Right ventricle myocardium inferior (tissue), 1 donor: Measurements from ENCODE around the gene RABGAP1. TPM values are rescaled to one million over a fixed set of nuclear protein-coding genes. Genes with fewer than 3 reads are reported as not detected.

Experiments used
- ATAC-seq: fragments of 200-7000 bp; cut with Tn5 transposase; one replicate; pipeline ENCODE4 v1.9.1; 2020; ENCODE audit warnings: mild to moderate bottlenecking, moderate library complexity
- DNase-seq: peaks from one replicate; pipeline ENCODE4 v3.0.0; 2021; ENCODE audit errors: missing footprints
- intact Hi-C: fragments of 100-400 bp; cut with DNase I; formaldehyde crosslinking; loops from one replicate; pipeline ENCODE4 v1.11.0; 2022
- total RNA-seq: library from RNA; stranded (reverse); fragmentation: NEBNext Ultra II Directional; extraction: Animal tissue kit (Norgen Biotek cat#: 25700); gene quantifications from one replicate; pipeline ENCODE4 v1.2.1, GENCODE V29; 2021
- donor health status: DM: no; HTN: yes; CAD: no; lungs with severe emphysema.

RABGAP1 gene
- total RNA-seq, 1 donor from 2014 or later = 45.1 TPM

- no peak for ATAC-seq
- no peak for DNase-seq
- intact Hi-C loops = no loop called here
Observed at GRCh38 chr9:122939601-122940000, 1.2 kb upstream of the RABGAP1 start.

DNA sequence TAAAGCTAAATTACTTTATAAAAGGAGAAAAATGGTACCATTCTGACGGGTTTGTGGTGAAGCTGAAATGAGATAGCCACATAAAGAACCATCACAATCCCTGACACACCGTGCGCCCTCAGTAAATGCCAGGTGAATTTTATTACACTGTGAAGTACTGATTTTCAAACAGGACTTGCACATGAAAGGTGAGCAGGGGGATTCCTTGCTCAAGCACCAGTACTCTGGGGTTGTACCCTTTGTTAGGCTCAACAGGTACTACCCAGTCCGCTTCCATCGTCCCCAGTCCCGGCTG is 419 bp upstream of the RABGAP1 start:
- DNase-seq (no peak), ATAC-seq (no peak)
- intact Hi-C loops = loop anchor here (5.0 kb wide), 1 partner anchor 33 kb away; the partner anchor contains the start of gene RC3H2

- intact Hi-C loops = loop anchor here (5.0 kb wide), 1 partner anchor 34 kb away; the partner anchor contains the start of gene RC3H2
- DNase-seq (no peak), ATAC-seq (no peak)
Observed at GRCh38 chr9:122941582-122942234, 888 bp downstream of the RABGAP1 start.

- DNase-seq = no peak
- intact Hi-C loops = loop anchor here (5.0 kb wide), 1 partner anchor 38 kb away; the partner anchor contains the start of gene RC3H2
- no peak for ATAC-seq
Observed at GRCh38 chr9:122944960-122945888, 4.4 kb downstream of the RABGAP1 start.

GRCh38 chr9:122946461-122947005 is 5.7 kb downstream of the RABGAP1 start:
- intact Hi-C loops = no loop called here
- ATAC-seq = no peak

GRCh38 chr9:122948313-122948712 is 7.5 kb downstream of the RABGAP1 start:
- intact Hi-C loops = no loop called here
- DNase-seq (no peak), ATAC-seq (no peak)

More at GRCh38 chr9:122946461-122947005, 5.7 kb downstream of the RABGAP1 start:
- DNase-seq = no peak

DNA sequence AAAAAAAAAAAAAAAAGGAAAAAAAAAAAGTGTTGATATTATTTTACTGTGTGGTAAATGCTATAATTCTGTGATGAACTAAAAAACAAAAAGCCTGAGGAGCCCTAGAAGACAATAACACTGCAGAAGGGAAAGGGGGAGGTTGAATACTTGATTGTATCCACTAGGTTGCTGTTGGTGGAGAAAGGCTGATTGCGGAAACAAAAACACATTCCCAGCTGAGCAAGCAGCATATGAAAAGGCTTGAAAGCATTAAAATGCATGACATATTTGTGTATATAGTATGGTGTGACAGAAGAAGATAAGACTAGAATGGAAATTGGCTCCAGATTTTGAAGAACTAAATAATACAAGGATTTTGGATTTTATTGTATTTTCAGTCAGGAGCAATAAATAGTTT is 8.9 kb downstream of the RABGAP1 start:
- intact Hi-C loops = no loop called here
- no peak for DNase-seq

GRCh38 chr9:122950263-122950662 is 9.4 kb downstream of the RABGAP1 start:
- DNase-seq (no peak), ATAC-seq (no peak)
- intact Hi-C loops = no loop called here

More for the DNA sequence above, 8.9 kb downstream of the RABGAP1 start:
- ATAC-seq = no peak

GRCh38 chr9:122951056-122951455 is 10.2 kb downstream of the RABGAP1 start:
- intact Hi-C loops = no loop called here
- ATAC-seq = no peak

DNA sequence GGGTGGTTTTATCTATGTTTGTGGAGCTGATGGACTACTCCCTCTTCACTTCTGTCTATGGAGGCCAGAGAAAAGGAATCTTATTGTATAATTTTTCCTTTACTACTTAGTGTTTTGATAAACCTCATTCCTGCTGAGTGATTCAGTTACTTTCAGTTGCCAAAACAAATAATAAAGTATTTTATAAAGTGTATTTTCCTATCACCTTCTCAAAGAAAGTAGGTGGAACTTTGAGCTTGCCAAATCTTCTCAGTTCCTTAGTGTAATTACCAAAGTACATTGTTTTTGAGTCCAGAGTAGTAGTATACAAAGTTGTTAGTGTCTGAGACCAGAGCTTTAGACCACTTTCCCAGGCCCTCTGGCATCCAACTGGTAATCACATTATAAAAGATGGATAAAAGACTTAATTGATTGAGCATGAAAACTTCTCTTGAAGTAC is 13.5 kb downstream of the RABGAP1 start:
- intact Hi-C loops = no loop called here
- ATAC-seq (no peak), DNase-seq (no peak)

More at GRCh38 chr9:122951056-122951455, 10.2 kb downstream of the RABGAP1 start:
- no peak for DNase-seq

- intact Hi-C loops = no loop called here
- ATAC-seq = no peak
- no peak for DNase-seq
Observed at GRCh38 chr9:122955961-122956360, 15.1 kb downstream of the RABGAP1 start.

GRCh38 chr9:122961139-122961538 is 20.3 kb downstream of the RABGAP1 start:
- ATAC-seq (no peak), DNase-seq (no peak)
- intact Hi-C loops = no loop called here

GRCh38 chr9:122975196-122975595 is 34.4 kb downstream of the RABGAP1 start:
- no peak for ATAC-seq
- intact Hi-C loops = no loop called here

DNA sequence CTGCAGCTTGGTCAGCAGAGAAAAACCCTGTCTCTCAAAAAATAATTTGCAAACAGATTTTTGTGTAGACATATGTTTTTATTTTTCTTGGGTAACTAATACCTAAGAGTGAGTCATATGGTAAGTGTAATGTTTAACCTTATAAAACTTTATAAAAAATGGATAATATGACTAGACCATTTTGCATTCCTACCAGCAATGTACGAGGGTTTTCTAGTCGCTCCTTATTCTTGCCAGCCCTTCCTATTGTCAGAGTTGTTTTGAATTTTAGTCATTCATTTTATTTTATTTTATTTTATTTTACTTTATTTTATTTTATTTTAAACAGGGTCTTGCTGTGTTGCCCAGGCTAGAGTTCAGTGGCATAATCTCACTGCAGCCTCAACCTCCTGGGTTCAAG is 37.8 kb downstream of the RABGAP1 start:
- DNase-seq (no peak), ATAC-seq (no peak)
- intact Hi-C loops = no loop called here

More at GRCh38 chr9:122975196-122975595, 34.4 kb downstream of the RABGAP1 start:
- DNase-seq = no peak

DNA sequence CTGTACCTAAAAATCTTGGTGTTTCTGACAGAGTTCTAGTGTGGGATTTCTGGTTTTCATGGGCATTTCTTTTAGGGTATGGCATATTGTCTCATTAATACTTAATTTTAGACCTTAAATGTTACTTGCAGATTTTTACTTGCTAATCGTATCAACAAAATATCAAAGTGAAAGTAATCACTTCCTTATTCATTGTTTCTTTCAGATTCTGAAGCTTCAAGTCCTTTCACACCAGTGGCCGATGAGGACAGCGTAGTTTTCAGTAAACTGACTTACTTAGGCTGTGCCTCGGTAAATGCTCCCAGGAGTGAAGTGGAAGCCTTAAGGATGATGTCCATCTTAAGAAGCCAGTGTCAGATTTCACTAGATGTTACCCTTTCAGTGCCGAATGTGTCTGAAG is 45.2 kb downstream of the RABGAP1 start:
- DNase-seq = no peak
- ATAC-seq = no peak
- intact Hi-C loops = no loop called here

DNA sequence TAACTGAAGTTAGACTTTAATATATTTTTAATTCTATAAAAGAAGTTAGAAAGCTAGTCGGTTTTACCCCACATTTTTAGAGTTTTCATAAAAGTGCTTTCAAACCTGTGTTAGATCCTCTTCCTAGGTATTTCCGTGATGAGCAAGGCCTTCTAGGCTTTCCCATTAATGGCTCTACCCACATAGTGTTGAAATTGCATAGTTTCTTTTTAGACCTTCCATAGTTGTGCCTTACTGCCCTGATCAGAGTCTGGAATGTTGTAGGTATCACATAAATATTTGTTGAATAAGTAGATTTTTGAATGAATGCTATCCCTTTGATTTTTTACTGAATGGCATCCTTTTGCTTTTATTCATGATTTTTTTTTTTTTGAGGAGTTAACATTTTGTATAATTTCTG is 47.3 kb downstream of the RABGAP1 start:
- no peak for DNase-seq
- intact Hi-C loops = no loop called here
- ATAC-seq = no peak

- DNase-seq = no peak
- no peak for ATAC-seq
- intact Hi-C loops = no loop called here
Observed at GRCh38 chr9:122988920-122989621, 48.3 kb downstream of the RABGAP1 start.

DNA sequence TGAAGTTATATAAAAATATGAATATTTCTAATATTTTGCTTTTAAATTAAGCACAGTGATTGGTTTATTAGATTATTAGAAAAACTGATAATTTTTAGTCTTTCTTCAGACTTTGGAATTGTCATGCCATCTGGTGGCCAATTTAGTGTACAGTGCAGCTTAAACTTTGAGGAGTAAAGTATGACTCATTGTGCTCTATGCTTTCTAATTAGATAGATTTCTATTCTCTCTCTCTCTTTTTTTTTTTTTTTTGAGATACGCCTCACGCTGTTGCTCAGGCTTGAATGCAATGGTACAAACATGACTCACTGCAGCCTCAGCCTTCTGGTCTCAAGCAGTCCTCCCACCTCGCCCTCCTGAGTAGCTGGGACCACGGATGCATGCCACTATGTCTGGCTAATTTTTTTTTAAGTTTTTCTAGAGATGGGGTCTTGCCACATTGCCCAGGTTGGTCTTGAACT is 50.6 kb downstream of the RABGAP1 start:
- ATAC-seq = no peak
- DNase-seq = no peak
- intact Hi-C loops = loop anchor here (5.0 to 10.0 kb wide), 2 partner anchors 79 to 527 kb away; partner anchors contain the start of gene ZBTB6

- DNase-seq = no peak
- intact Hi-C loops = loop anchor here (10.0 kb wide), 1 partner anchor 532 kb away; no protein-coding TSS in a partner anchor
- no peak for ATAC-seq
Observed at GRCh38 chr9:122996586-122996985, 55.8 kb downstream of the RABGAP1 start.
